Panc1 (cell line): ENCODE measurements around the gene TSSK1B. TPM values are rescaled to one million over a fixed set of nuclear protein-coding genes. Genes with fewer than 3 reads are reported as not detected.
"Not testable (repeated sequence)": the region's sequence is repeated elsewhere in the genome, so short reads cannot be mapped to it uniquely, and the experiment has no call there.

Source experiments
- ATAC-seq: fragments of 200-7000 bp; cut with Tn5 transposase; 2 replicates; pipeline ENCODE4 v1.9.1; 2020; ENCODE audit warnings: mild to moderate bottlenecking, moderate library complexity
- BruUV-seq: library from RNA; stranded (reverse); fragments of 400-500 nt; replicated peaks from 2 replicates; lab custom pipeline; 2021; lab: Mats Ljungman, UMichigan
- CTCF ChIA-PET: fragments of 300-600 bp; sonication (Branson Sonifier 250); formaldehyde crosslinking; loops from one replicate; lab custom pipeline; 2022; ENCODE audit warnings: antibody characterized with exemption; lab: Charles Lee
- POLR2A ChIA-PET: fragments of 300-600 bp; sonication (Branson Sonifier 250); formaldehyde crosslinking; loops from one replicate; lab custom pipeline; 2022; ENCODE audit warnings: antibody characterized with exemption; lab: Charles Lee
- DNase-seq: peaks from one replicate; pipeline ENCODE4 v3.0.0-alpha.2; 2010; ENCODE audit warnings: low read depth, low spot score
- H3K27ac ChIP-seq: 2 replicates; pipeline ENCODE4 v1.5.1; 2011; ENCODE audit warnings: mild to moderate bottlenecking, low read length, inconsistent platforms
- H3K27me3 ChIP-seq: fragments of 200-500 bp; sonication (Bioruptor generic); 2 replicates; pipeline ENCODE4 v1.6.0; 2014; ENCODE audit warnings: low read length, inconsistent platforms; ENCODE audit not compliant: control insufficient read depth, insufficient read depth
- H3K36me3 ChIP-seq: fragments of 200-500 bp; sonication (Bioruptor generic); 2 replicates; pipeline ENCODE4 v1.5.1; 2014; ENCODE audit warnings: inconsistent platforms, mild to moderate bottlenecking, low read length, moderate library complexity; ENCODE audit not compliant: control insufficient read depth, insufficient read depth
- H3K4me1 ChIP-seq: 2 replicates; pipeline ENCODE4 v1.5.1; 2011; ENCODE audit warnings: inconsistent platforms, mild to moderate bottlenecking, low read length, moderate library complexity; ENCODE audit not compliant: control insufficient read depth, insufficient read depth
- H3K4me3 ChIP-seq, 2 experiments: 2 replicates each; pipeline ENCODE4 v1.5.1; 2011 to 2012; ENCODE audit warnings: low read depth in 2 of 2, low read length in 2 of 2, mild to moderate bottlenecking in 2 of 2, inconsistent platforms in 1 of 2, moderate library complexity in 1 of 2
- H3K9me3 ChIP-seq: fragments of 200-500 bp; sonication (Bioruptor generic); 2 replicates; pipeline ENCODE4 v1.5.1; 2014; ENCODE audit warnings: low read depth, mild to moderate bottlenecking, inconsistent platforms, low read length, moderate library complexity; ENCODE audit not compliant: control insufficient read depth, insufficient read depth
- POLR2AphosphoS5 ChIP-seq: IDR thresholded peaks from 2 replicates; pipeline ENCODE4 v1.6.1; 2012; ENCODE audit warnings: mild to moderate bottlenecking, low read depth, low read length, moderate library complexity
- SIN3A ChIP-seq: IDR thresholded peaks from 2 replicates; pipeline ENCODE4 v1.6.1; 2012; ENCODE audit warnings: low read depth, mild to moderate bottlenecking, low read length, moderate library complexity, borderline replicate concordance; ENCODE audit not compliant: insufficient read depth
- TCF7L2 ChIP-seq: IDR thresholded peaks from 2 replicates; pipeline ENCODE4 v1.6.1; 2011; ENCODE audit warnings: mild to moderate bottlenecking, low read depth, low read length, inconsistent platforms
- in situ Hi-C: cut with HindIII; loops from 2 replicates; pipeline ENCODE4 v1.10.0; 2016; ENCODE audit warnings: low sequenced_read_pairs, low pct_unique_long_range_greater_than_20kb
- intact Hi-C: fragments of 100-400 bp; cut with micrococcal nuclease; formaldehyde crosslinking; loops from one replicate; pipeline ENCODE4 v1.10.0; 2022; ENCODE audit not compliant: unreplicated experiment
- total RNA-seq: library from RNA; stranded (reverse); gene quantifications from one replicate; pipeline ENCODE4 v1.2.1, GENCODE V29; 2021; ENCODE audit not compliant: unreplicated experiment
- TF ChIP-seq, protein P1 (sequence below): fragments of 450-650 bp; IDR thresholded peaks from 2 replicates; pipeline ENCODE4 v1.5.1; 2017; ENCODE audit warnings: mild to moderate bottlenecking
- TF ChIP-seq, protein P2 (sequence below), 2 experiments: IDR thresholded peaks; 2 replicates each; pipeline ENCODE4 v1.6.1; 2011 to 2012; ENCODE audit warnings: low read depth in 2 of 2, control low read depth in 1 of 2, low read length in 1 of 2, mild to moderate bottlenecking in 1 of 2, moderate library complexity in 1 of 2; ENCODE audit not compliant: insufficient read depth in 1 of 2

Gene TSSK1B
- total RNA-seq, 1 experiment from 2014 or later, result not detected

DNA sequence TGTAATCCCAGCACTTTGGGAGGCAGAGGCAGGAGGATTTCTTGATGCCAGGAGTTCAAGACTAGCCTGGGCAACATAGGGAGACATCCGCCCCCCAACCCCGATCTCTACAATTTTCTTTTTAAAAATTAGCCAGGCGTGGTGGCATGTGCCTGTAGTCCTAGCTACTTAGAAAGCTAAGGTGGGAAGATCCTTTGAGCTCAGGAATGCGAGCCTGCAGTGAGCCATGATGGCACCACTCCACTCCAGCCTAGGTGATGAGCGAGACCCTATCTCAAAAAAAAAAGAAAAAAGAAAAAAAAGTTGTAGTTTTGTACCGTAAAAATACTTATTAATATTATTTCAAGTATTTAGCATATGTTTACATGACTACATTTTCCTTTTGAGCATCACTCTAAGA, 29.3 kb downstream of the TSSK1B start:
- intact Hi-C loops (no loop called here), in situ Hi-C loops (no loop called here)
- Histone ChIP-seq H3K36me3 (no peaks in the 10 kb centered on the region), H3K27ac (no peak overlapping the region), H3K4me1 (no peaks in the 10 kb centered on the region), H3K27me3 (peaks cover 3% of the 10 kb centered on the region; the same call in 1 of the 2 replicates), H3K9me3 (no peaks in the 10 kb centered on the region), H3K4me3 (no peak overlapping the region)
- no peak for ATAC-seq
- no TSS peak for BruUV-seq
- DNase-seq, result no peak
- CTCF ChIA-PET, result no interaction called here
- TF ChIP-seq POLR2AphosphoS5 (no peak), SIN3A (no peak), TCF7L2 (no peak)
- TF ChIP-seq, protein P1, sequence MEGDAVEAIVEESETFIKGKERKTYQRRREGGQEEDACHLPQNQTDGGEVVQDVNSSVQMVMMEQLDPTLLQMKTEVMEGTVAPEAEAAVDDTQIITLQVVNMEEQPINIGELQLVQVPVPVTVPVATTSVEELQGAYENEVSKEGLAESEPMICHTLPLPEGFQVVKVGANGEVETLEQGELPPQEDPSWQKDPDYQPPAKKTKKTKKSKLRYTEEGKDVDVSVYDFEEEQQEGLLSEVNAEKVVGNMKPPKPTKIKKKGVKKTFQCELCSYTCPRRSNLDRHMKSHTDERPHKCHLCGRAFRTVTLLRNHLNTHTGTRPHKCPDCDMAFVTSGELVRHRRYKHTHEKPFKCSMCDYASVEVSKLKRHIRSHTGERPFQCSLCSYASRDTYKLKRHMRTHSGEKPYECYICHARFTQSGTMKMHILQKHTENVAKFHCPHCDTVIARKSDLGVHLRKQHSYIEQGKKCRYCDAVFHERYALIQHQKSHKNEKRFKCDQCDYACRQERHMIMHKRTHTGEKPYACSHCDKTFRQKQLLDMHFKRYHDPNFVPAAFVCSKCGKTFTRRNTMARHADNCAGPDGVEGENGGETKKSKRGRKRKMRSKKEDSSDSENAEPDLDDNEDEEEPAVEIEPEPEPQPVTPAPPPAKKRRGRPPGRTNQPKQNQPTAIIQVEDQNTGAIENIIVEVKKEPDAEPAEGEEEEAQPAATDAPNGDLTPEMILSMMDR, result no peak
- TF ChIP-seq, protein P2, sequence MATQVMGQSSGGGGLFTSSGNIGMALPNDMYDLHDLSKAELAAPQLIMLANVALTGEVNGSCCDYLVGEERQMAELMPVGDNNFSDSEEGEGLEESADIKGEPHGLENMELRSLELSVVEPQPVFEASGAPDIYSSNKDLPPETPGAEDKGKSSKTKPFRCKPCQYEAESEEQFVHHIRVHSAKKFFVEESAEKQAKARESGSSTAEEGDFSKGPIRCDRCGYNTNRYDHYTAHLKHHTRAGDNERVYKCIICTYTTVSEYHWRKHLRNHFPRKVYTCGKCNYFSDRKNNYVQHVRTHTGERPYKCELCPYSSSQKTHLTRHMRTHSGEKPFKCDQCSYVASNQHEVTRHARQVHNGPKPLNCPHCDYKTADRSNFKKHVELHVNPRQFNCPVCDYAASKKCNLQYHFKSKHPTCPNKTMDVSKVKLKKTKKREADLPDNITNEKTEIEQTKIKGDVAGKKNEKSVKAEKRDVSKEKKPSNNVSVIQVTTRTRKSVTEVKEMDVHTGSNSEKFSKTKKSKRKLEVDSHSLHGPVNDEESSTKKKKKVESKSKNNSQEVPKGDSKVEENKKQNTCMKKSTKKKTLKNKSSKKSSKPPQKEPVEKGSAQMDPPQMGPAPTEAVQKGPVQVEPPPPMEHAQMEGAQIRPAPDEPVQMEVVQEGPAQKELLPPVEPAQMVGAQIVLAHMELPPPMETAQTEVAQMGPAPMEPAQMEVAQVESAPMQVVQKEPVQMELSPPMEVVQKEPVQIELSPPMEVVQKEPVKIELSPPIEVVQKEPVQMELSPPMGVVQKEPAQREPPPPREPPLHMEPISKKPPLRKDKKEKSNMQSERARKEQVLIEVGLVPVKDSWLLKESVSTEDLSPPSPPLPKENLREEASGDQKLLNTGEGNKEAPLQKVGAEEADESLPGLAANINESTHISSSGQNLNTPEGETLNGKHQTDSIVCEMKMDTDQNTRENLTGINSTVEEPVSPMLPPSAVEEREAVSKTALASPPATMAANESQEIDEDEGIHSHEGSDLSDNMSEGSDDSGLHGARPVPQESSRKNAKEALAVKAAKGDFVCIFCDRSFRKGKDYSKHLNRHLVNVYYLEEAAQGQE (IDR thresholded peaks at IDR 0.05; ENCODE audit: insufficient read depth in 1 of 2, low read depth in 2 of 2, low read length in 1 of 2), result no peak
- POLR2A ChIA-PET, result no interaction called here

DNA sequence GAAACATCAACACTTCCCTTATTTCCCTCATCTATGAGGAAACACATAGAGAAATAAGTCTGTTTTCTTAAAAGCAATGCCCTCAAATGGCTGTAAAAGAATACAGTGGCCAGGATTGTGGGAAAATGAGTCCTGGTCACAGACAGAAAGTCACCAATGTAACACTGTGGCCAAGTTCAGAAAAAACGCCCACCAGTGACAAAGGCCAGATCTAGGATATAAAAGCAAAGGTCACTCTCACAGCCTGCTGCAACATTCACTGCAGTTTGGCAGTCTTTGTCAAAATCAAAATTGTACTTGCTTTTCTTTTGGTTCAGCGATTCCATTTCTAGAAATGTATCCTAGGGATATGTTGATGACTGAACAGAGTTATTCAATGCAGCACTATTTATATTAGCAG, 30.5 kb downstream of the TSSK1B start:
- DNase-seq, result no peak
- ChIA-PET POLR2A (no interaction called here), CTCF (interaction anchor here (0.6 kb wide), 1 partner anchor 309 kb away, joined by 3 read pairs; no protein-coding TSS in a partner anchor)
- Histone ChIP-seq H3K4me3 (no peak overlapping the region), H3K9me3 (no peaks in the 10 kb centered on the region), H3K27me3 (peaks cover 3% of the 10 kb centered on the region; the same call in 1 of the 2 replicates), H3K4me1 (no peaks in the 10 kb centered on the region), H3K27ac (no peak overlapping the region), H3K36me3 (no peaks in the 10 kb centered on the region)
- TF ChIP-seq, protein P1, result no peak
- no peak for TF ChIP-seq TCF7L2
- no peak for TF ChIP-seq SIN3A
- TF ChIP-seq POLR2AphosphoS5, result no peak
- TF ChIP-seq, protein P2 (IDR thresholded peaks at IDR 0.05; ENCODE audit: insufficient read depth in 1 of 2, low read depth in 2 of 2, low read length in 1 of 2), result no peak
- BruUV-seq, result no TSS peak
- in situ Hi-C loops (no loop called here), intact Hi-C loops (no loop called here)
- no peak for ATAC-seq

DNA sequence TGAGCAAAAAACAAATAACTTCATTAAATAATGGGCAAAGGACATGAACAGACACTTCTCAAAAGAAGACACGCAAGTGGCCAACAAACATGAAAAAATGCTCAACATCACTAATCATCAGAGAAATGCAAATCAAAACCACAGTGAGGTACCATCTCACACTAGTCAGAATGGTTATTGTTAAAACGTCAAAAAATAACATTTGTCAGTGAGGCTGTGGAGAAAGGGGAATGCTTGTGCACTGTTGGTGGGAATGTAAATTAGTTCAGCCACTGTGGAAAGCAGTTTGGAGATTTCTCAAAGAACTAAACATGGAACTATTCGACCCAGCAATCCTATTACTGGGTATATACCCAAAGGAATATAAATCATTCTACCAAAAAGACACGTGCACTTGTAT, 36.8 kb downstream of the TSSK1B start:
- BruUV-seq, in situ Hi-C loops, H3K36me3 ChIP-seq, H3K4me3 ChIP-seq, H3K27me3 ChIP-seq, H3K4me1 ChIP-seq, intact Hi-C loops, DNase-seq, ATAC-seq, H3K27ac ChIP-seq, POLR2A ChIA-PET, H3K9me3 ChIP-seq: not testable (repeated sequence)
- CTCF ChIA-PET, result interaction anchor here (0.6 kb wide), 1 partner anchor 1714 kb away, joined by 8 read pairs; no protein-coding TSS in a partner anchor
